HG03097 (cell line): ENCODE data around the gene TLX1.

Experiments used
- ATAC-seq: cut with Tn5 transposase; IDR thresholded peaks from one replicate; pipeline ENCODE4 v1.9.1; 2021; ENCODE audit not compliant: unreplicated experiment, low FRiP score

The TLX1 gene

GRCh38 chr10:101130984-101131961 is at the start of gene TLX1:
Gene TLX1 (plus strand): TSS chr10:101131300. CDS start chr10:101131542, 242 bp downstream.
- ATAC-seq: no peak

- ATAC-seq: no peak
These were observed 45.3 kb upstream of the TLX1 start for GRCh38 chr10:101085846-101086245.

- no peak for ATAC-seq
These were observed 43.7 kb upstream of the TLX1 start for GRCh38 chr10:101087376-101087775.

GRCh38 chr10:101087965-101088364 is 43.1 kb upstream of the TLX1 start:
- no peak for ATAC-seq

GRCh38 chr10:101089520-101090299 is 41.4 kb upstream of the TLX1 start:
- ATAC-seq: no peak

GRCh38 chr10:101090597-101090996 is 40.5 kb upstream of the TLX1 start:
- no peak for ATAC-seq

GRCh38 chr10:101091546-101092290 is 39.4 kb upstream of the TLX1 start:
- no peak for ATAC-seq

- ATAC-seq: no peak
These were observed 38.2 kb upstream of the TLX1 start for GRCh38 chr10:101092881-101093354.

- no peak for ATAC-seq
These were observed 36.8 kb upstream of the TLX1 start for GRCh38 chr10:101094121-101094879.

GRCh38 chr10:101095004-101095403 is 36.1 kb upstream of the TLX1 start:
- ATAC-seq: no peak

- peak; percentile 57 for ATAC-seq
These were observed 35.4 kb upstream of the TLX1 start for GRCh38 chr10:101095550-101096213.

GRCh38 chr10:101096378-101096777 is 34.7 kb upstream of the TLX1 start:
- ATAC-seq: no peak

- no peak for ATAC-seq
These were observed 33.2 kb upstream of the TLX1 start for GRCh38 chr10:101097881-101098280.

- no peak for ATAC-seq
These were observed 31.2 kb upstream of the TLX1 start for GRCh38 chr10:101099901-101100300.

GRCh38 chr10:101101372-101101881 is 29.7 kb upstream of the TLX1 start:
- no peak for ATAC-seq

GRCh38 chr10:101103430-101103829 is 27.7 kb upstream of the TLX1 start:
- no peak for ATAC-seq

GRCh38 chr10:101106351-101106750 is 24.7 kb upstream of the TLX1 start:
- ATAC-seq: no peak

- ATAC-seq: no peak
These were observed 23.3 kb upstream of the TLX1 start for GRCh38 chr10:101107771-101108170.

- no peak for ATAC-seq
These were observed 20.1 kb upstream of the TLX1 start for GRCh38 chr10:101110856-101111523.
